Type B pancreatic cell (in vitro differentiated cells): ENCODE data around the gene DLX4. TPM values are rescaled to one million over a fixed set of nuclear protein-coding genes. Genes with fewer than 3 reads are reported as not detected.

ENCODE experiments used
- DNase-seq: peaks from one replicate; pipeline ENCODE4 v3.0.0; 2021; ENCODE audit warnings: mixed read lengths; ENCODE audit not compliant: unreplicated experiment; ENCODE audit errors: extremely low spot score
- H3K27ac Mint-ChIP-seq: 2 replicates; pipeline ENCODE4 v1.8.0; 2021; ENCODE audit warnings: mild to moderate bottlenecking, mixed read lengths
- H3K27me3 Mint-ChIP-seq: 2 replicates; pipeline ENCODE4 v1.8.0; 2021; ENCODE audit warnings: mixed read lengths
- H3K36me3 Mint-ChIP-seq: 2 replicates; pipeline ENCODE4 v1.8.0; 2021; ENCODE audit warnings: mixed read lengths
- H3K4me1 Mint-ChIP-seq: one replicate; pipeline ENCODE4 v1.8.0; 2021; ENCODE audit warnings: mixed read lengths; ENCODE audit not compliant: unreplicated experiment
- H3K4me3 Mint-ChIP-seq: 2 replicates; pipeline ENCODE4 v1.8.0; 2021; ENCODE audit warnings: mild to moderate bottlenecking, mixed read lengths
- H3K9me3 Mint-ChIP-seq: 2 replicates; pipeline ENCODE4 v1.8.0; 2021; ENCODE audit warnings: mixed read lengths
- total RNA-seq: library from RNA; stranded (reverse); gene quantifications from 2 replicates; pipeline ENCODE4 v1.2.1, GENCODE V29; 2021; ENCODE audit warnings: low replicate concordance
- TF ChIP-seq, protein P1 (sequence below): fragments of 200-600 bp; sonication (generic); conservative IDR thresholded peaks from 2 replicates; pipeline ENCODE4 v1.5.0; 2021; ENCODE audit warnings: antibody characterized with exemption, mild to moderate bottlenecking

DLX4 gene
- total RNA-seq, 1 donor from 2014 or later: 10.4 TPM

DNA sequence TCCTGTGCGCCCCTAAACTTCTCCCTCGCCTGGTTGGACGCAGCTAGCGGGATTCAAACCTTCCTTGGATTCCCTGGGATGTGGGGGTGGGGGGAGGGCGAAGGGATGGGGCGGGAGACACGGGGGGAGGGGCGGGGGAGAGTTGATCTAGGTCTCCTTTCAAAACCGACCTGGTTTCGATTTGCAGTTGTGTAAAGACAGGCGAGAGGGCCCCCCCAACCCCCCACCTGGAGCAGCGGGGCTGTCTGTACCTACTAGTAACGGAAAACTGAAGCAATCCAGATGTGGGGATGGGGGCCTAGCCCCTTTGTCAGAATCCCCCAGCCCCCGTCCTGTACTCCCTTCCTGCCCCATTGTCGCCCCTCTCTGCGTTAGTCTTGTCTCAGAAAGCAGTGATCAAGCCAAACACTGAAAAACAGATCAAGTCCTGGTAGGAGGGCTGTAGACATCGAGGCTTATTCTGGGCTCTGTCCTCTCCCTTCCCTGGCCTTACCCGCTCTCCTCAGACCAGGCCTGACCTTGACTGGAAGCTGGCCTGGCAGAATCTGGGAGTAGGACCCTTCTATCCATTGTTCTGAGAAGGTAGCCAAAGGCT lies 902 bp downstream of the DLX4 start:
- H3K4me1 Mint-ChIP-seq: peaks cover 8% of the 10 kb centered on the region
- peaks cover 95% of the 10 kb centered on the region for H3K27me3 Mint-ChIP-seq

DNA sequence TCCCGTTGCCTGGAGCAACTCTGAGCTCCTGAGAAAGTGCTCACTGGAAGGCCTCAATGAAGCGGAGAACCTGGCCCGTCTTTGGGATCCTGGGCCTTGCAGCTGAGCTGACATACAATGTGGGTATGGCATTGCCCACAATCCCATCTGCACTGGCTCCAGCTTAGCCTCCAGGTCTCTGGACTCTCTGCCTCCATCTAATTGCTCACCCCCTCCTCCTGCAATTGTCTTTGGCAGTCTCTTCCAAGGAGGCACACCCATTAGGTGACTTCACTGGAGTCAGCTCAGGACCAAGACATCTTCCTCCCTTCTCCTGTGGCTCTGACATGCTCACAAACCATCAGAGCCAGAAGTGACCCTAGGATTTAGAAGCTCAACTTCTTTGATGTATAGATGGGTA lies 1.5 kb downstream of the DLX4 start:
- Mint-ChIP-seq H3K4me3 (peak overlapping the region; percentile 93), H3K27me3 (peaks cover 95% of the 10 kb centered on the region), H3K9me3 (peaks cover 4% of the 10 kb centered on the region), H3K36me3 (peaks cover 7% of the 10 kb centered on the region), H3K4me1 (peaks cover 7% of the 10 kb centered on the region), H3K27ac (peak overlapping the region; percentile 52)
- DNase-seq: no peak
- TF ChIP-seq, protein P1, sequence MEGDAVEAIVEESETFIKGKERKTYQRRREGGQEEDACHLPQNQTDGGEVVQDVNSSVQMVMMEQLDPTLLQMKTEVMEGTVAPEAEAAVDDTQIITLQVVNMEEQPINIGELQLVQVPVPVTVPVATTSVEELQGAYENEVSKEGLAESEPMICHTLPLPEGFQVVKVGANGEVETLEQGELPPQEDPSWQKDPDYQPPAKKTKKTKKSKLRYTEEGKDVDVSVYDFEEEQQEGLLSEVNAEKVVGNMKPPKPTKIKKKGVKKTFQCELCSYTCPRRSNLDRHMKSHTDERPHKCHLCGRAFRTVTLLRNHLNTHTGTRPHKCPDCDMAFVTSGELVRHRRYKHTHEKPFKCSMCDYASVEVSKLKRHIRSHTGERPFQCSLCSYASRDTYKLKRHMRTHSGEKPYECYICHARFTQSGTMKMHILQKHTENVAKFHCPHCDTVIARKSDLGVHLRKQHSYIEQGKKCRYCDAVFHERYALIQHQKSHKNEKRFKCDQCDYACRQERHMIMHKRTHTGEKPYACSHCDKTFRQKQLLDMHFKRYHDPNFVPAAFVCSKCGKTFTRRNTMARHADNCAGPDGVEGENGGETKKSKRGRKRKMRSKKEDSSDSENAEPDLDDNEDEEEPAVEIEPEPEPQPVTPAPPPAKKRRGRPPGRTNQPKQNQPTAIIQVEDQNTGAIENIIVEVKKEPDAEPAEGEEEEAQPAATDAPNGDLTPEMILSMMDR: no peak

More for the DNA sequence above, 902 bp downstream of the DLX4 start:
- Mint-ChIP-seq H3K4me3 (peak overlapping the region; percentile 93), H3K36me3 (peaks cover 10% of the 10 kb centered on the region), H3K27ac (peak overlapping the region; percentile 52), H3K9me3 (peaks cover 4% of the 10 kb centered on the region)
- TF ChIP-seq, protein P1: no peak
- no peak for DNase-seq

DNA sequence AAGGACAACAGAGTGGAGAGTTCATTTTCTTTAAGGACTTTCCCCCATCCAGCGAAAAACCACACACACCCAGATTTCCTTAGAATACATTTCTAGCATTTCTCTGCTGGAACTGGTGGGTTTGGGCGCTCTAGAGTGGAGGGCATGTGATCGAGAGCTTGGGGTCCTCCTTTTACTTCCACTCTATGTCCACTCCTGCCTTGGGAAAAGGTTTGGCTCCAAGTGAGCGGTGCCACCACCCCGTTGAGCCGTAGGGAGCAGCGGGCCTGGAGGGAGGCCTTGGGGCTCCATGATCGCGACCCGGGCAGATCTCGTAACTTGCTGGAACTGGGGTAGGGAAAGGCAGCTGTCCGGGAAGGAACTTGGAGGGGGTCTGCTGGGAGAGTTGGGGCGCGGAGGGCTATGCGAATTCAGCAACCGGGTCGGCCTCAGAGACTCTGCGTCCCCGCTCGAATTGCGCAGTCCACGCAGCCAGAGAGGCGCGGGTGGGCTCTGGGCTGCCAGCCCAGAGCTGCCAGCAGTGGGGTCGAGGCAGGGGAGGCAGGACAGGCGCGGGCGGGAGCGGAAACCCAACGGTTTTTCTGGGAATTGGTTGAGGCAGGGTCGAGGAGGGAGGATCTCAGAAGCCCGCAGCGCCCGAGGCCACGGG lies 2.3 kb downstream of the DLX4 start:
- TF ChIP-seq, protein P1: no peak
- Mint-ChIP-seq H3K27ac (peak overlapping the region; percentile 52), H3K36me3 (peaks cover 7% of the 10 kb centered on the region), H3K9me3 (peaks cover 4% of the 10 kb centered on the region), H3K4me3 (peak overlapping the region; percentile 93), H3K4me1 (peaks cover 12% of the 10 kb centered on the region), H3K27me3 (peaks cover 92% of the 10 kb centered on the region)
- no peak for DNase-seq

DNA sequence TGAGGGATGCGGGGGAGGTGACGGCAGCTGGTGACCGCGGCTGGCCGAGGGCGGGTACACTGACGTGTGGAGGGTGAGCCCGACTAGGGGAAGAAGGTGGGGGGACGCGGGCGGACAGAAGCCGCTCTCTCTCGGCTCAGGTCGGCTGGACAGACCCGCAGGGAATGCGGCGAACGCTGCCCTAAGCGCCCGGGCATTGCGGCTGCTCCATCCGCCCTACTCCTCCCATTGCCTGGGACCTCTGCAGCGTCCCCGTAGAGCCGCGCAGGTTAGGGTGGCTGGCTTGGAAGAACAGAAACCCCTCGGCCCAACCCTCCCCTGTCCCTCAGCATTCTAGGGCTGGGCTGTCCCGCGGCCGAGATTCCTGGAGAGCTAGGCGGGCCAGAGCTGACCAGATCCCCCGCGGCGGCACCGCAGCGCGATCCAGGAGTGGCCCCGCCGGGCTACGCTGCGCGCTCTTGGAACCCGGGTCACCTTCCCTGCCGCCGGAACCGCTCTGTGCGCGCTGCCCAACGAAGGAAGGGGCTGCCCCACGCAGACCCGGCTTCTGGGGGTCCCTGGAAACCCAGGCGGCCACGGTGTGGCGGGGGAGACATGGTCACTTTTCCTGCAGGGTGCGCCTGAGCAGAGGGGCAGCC lies 3.0 kb downstream of the DLX4 start:
- TF ChIP-seq, protein P1: no peak
- Mint-ChIP-seq H3K27me3 (peaks cover 91% of the 10 kb centered on the region), H3K4me1 (peaks cover 17% of the 10 kb centered on the region), H3K36me3 (peaks cover 4% of the 10 kb centered on the region), H3K4me3 (peak overlapping the region; percentile 93), H3K27ac (no peak overlapping the region), H3K9me3 (peaks cover 4% of the 10 kb centered on the region)
- no peak for DNase-seq

DNA sequence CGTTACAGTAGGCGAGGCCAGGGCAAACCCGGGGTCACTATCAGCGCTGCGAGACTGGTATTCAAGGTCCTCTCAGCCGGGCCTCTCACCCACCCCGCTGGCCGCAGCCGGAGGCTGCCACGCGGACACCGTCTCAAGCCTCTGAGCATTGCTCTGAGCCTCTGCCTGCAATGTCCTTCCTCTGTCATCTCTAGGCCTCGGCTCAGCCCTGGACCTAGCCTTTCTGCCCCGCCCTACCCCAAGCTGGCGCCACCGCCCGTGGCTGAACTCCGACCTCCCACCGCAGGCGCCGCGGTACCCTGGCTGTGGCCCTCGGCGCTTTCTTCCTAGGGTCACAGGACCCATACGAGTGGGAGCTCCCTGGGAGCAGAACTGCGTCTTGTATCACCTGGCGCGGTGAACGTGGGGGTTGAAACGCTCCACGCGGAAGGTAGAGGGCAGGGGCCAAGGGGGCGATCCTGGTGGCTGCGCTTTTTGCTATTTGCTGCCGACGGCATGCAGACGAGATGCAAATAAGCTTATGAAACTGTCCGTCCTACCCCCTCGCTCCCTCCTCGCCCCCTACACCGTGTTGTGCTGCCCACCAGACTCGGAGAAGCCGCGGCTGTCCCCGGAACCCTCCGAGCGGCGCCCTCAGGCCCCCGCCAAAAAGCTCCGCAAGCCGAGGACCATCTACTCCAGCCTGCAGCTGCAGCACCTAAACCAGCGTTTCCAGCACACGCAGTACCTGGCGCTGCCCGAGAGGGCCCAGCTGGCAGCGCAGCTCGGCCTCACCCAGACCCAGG lies 3.7 kb downstream of the DLX4 start:
- Mint-ChIP-seq H3K36me3 (peaks cover 2% of the 10 kb centered on the region), H3K4me1 (peaks cover 20% of the 10 kb centered on the region), H3K9me3 (peaks cover 4% of the 10 kb centered on the region), H3K27ac (no peak overlapping the region), H3K4me3 (peak overlapping the region; percentile 65), H3K27me3 (peaks cover 91% of the 10 kb centered on the region)
- TF ChIP-seq, protein P1: peak; percentile 16
- no peak for DNase-seq
